Measurements from ENCODE around the gene EBF3.

The EBF3 gene

GRCh38 chr10:129867631-129868179 is 96.4 kb downstream of the EBF3 start:
- TF ChIP-seq CREB1 (IDR thresholded peaks at IDR 0.05; ENCODE audit: low read depth) (no peak), FOXM1 (IDR thresholded peaks at IDR 0.05; ENCODE audit: borderline replicate concordance, low read depth) (no peak), RAD21 (IDR thresholded peaks at IDR 0.05; ENCODE audit: low read depth) (no peak), CEBPB (IDR thresholded peaks at IDR 0.05) (no peak), EP300 (IDR thresholded peaks at IDR 0.05; ENCODE audit: borderline replicate concordance) (no peak), TAF1 (IDR thresholded peaks at IDR 0.05; ENCODE audit: low read depth) (no peak), YY1 (IDR thresholded peaks at IDR 0.05; ENCODE audit: low read depth) (no peak), USF1 (IDR thresholded peaks at IDR 0.05) (no peak), EGR1 (IDR thresholded peaks at IDR 0.05) (no peak), MAX (IDR thresholded peaks at IDR 0.05) (no peak), TEAD4 (IDR thresholded peaks at IDR 0.05) (no peak), ZBTB7A (IDR thresholded peaks at IDR 0.05; ENCODE audit: low read depth) (no peak), NFIC (IDR thresholded peaks at IDR 0.05) (no peak), TCF12 (IDR thresholded peaks at IDR 0.05; ENCODE audit: low read depth) (no peak), REST (IDR thresholded peaks at IDR 0.05; ENCODE audit: low read depth) (no peak)

GRCh38 chr10:129866894-129867293 is 97.2 kb downstream of the EBF3 start:
- TF ChIP-seq TAF1 (IDR thresholded peaks at IDR 0.05; ENCODE audit: low read depth) (no peak), YY1 (IDR thresholded peaks at IDR 0.05; ENCODE audit: low read depth) (no peak), CEBPB (IDR thresholded peaks at IDR 0.05) (no peak), USF1 (IDR thresholded peaks at IDR 0.05) (no peak), MAX (IDR thresholded peaks at IDR 0.05) (no peak), REST (IDR thresholded peaks at IDR 0.05; ENCODE audit: low read depth) (no peak), RAD21 (IDR thresholded peaks at IDR 0.05; ENCODE audit: low read depth) (no peak), CREB1 (IDR thresholded peaks at IDR 0.05; ENCODE audit: low read depth) (no peak), ZBTB7A (IDR thresholded peaks at IDR 0.05; ENCODE audit: low read depth) (no peak), TEAD4 (IDR thresholded peaks at IDR 0.05) (no peak), EGR1 (IDR thresholded peaks at IDR 0.05) (no peak), FOXM1 (IDR thresholded peaks at IDR 0.05; ENCODE audit: borderline replicate concordance, low read depth) (no peak), NFIC (IDR thresholded peaks at IDR 0.05) (no peak), TCF12 (IDR thresholded peaks at IDR 0.05; ENCODE audit: low read depth) (no peak), EP300 (IDR thresholded peaks at IDR 0.05; ENCODE audit: borderline replicate concordance) (no peak)

GRCh38 chr10:129865960-129866359 is 98.1 kb downstream of the EBF3 start:
- TF ChIP-seq FOXM1 (IDR thresholded peaks at IDR 0.05; ENCODE audit: borderline replicate concordance, low read depth) (no peak), EGR1 (IDR thresholded peaks at IDR 0.05) (no peak), EP300 (IDR thresholded peaks at IDR 0.05; ENCODE audit: borderline replicate concordance) (no peak), YY1 (IDR thresholded peaks at IDR 0.05; ENCODE audit: low read depth) (no peak), TAF1 (IDR thresholded peaks at IDR 0.05; ENCODE audit: low read depth) (no peak), TCF12 (IDR thresholded peaks at IDR 0.05; ENCODE audit: low read depth) (no peak), REST (IDR thresholded peaks at IDR 0.05; ENCODE audit: low read depth) (no peak), USF1 (IDR thresholded peaks at IDR 0.05) (no peak), CEBPB (IDR thresholded peaks at IDR 0.05) (no peak), TEAD4 (IDR thresholded peaks at IDR 0.05) (no peak), MAX (IDR thresholded peaks at IDR 0.05) (no peak), NFIC (IDR thresholded peaks at IDR 0.05) (no peak)

All from Ishikawa (cell line).